ENCODE measurements around the gene ZNF184.

The ZNF184 gene

DNA sequence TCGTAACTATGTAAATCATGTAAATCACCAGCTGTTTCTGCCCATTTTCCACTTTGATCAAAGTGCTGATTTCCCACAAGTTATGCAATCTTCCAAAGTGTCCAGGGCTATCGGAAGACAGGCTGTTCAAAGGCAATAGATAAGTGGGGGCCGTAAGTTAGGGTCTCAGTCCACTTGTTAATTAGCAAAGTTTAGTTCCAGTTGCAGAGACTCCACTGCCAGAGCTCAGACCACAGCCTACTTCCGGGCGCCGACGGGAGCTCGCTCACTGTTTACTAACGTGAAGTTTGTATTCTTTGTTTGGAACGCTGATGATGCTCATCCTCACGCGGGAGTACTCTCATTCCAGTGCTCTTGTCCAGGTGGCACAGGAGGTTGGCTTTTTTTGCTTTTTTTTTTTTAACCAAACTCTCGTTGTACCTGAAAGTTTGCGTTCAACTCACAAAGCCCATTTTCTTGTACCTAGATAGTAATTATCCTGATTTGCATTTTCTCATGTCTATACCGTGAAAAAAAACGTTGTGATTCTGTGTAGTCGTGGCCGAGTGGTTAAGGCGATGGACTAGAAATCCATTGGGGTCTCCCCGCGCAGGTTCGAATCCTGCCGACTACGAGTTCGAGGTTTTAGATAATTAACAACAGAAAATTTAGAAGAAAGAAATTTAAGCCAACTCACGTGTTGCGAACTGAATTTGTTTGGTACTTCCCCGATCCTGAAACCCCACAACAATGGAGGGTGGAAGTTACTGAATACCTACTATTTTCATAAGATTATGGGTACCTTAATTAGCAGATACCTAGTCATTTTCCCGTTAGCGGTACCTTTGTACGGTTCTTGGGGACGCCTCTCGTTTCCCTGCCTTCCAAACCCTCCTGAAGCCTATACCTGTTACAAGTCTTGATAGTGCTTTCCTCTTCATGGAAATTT, 29.9 kb upstream of the ZNF184 start:
- no peaks in the 10 kb centered on the region for H3K27me3 ChIP-seq (ENCODE audit: control insufficient read depth, insufficient read depth, low read length)
- H3K36me3 ChIP-seq (ENCODE audit: control insufficient read depth, low read depth, low read length), result no peaks in the 10 kb centered on the region
- H3K4me1 ChIP-seq (ENCODE audit: control insufficient read depth, low read depth, low read length), result no peaks in the 10 kb centered on the region
- H3K9me3 ChIP-seq (ENCODE audit: control insufficient read depth, low read depth, low read length), result no peaks in the 10 kb centered on the region
- no peak overlapping the region for H3K27ac ChIP-seq (ENCODE audit: low read length)
- peak overlapping the region; percentile 96 for H3K4me3 ChIP-seq (ENCODE audit: low read length)
- H3K9ac ChIP-seq (ENCODE audit: low read length), result peak overlapping the region; percentile 68

- Histone ChIP-seq H3K4me3 (ENCODE audit: low read length) (no peak overlapping the region), H3K9me3 (ENCODE audit: control insufficient read depth, low read depth, low read length) (no peaks in the 10 kb centered on the region), H3K36me3 (ENCODE audit: control insufficient read depth, low read depth, low read length) (no peaks in the 10 kb centered on the region), H3K4me1 (ENCODE audit: control insufficient read depth, low read depth, low read length) (no peaks in the 10 kb centered on the region), H3K9ac (ENCODE audit: low read length) (no peak overlapping the region), H3K27ac (ENCODE audit: low read length) (no peak overlapping the region), H3K27me3 (ENCODE audit: control insufficient read depth, insufficient read depth, low read length) (no peaks in the 10 kb centered on the region)
Observed at GRCh38 chr6:27501187-27501586, 28.3 kb upstream of the ZNF184 start.

DNA sequence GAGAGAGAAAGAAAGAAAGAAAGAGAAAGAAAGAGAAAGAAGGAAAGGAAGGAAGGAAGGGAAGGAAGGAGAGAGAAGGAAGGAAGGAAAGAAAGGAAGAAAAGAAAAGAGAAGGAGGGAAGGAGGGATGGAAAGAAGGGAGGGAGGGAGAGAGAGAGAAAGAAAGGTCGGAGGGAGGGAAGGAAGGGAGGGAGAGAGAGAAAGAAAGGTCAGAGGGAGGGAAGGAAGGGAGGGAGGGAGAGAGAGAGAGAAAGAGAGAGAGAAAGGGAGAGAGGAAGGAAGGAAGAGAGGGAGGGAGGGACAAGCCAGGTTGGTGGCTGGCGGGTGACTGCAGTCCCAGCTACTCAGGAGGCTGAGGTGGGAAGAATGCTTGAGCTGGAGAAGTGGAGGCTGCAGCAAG, 27.3 kb upstream of the ZNF184 start:
- H3K4me1 ChIP-seq (ENCODE audit: control insufficient read depth, low read depth, low read length), result no peaks in the 10 kb centered on the region
- no peaks in the 10 kb centered on the region for H3K27me3 ChIP-seq (ENCODE audit: control insufficient read depth, insufficient read depth, low read length)
- peak overlapping the region; percentile 38 for H3K4me3 ChIP-seq (ENCODE audit: low read length)
- H3K9ac ChIP-seq (ENCODE audit: low read length), result no peak overlapping the region
- H3K27ac ChIP-seq (ENCODE audit: low read length), result no peak overlapping the region
- no peaks in the 10 kb centered on the region for H3K9me3 ChIP-seq (ENCODE audit: control insufficient read depth, low read depth, low read length)
- H3K36me3 ChIP-seq (ENCODE audit: control insufficient read depth, low read depth, low read length), result no peaks in the 10 kb centered on the region

DNA sequence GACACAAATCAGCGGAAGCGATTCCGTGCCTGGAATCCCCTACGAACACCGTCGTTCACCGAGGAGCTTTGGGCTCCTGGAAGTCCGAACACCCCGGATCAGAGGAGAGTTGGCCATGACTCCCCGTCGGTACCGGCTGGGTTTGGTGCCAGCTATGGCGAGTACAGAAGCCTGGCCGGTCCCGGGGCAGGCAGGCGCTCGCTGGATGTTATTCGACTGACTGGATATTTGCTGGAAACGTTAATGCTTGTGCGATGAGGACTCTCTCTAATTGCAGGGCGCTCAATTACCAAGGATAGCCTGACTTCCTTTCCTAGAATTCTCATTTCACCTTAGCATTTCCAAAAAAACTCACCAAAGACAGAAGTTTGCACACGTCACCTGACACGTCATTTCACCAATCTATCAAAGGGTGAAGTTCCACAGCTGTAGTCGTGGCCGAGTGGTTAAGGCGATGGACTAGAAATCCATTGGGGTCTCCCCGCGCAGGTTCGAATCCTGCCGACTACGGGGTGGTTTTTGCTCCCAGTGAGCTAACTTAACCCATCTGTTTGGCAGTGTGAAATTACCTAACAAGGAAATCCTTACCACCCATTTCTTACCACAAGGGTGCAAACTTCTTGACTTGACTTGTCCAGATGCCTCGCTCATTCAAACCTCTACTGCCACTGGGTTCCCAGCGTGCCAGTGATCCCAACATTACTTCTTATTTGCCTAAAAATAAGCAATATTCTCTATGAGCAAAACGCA, 22.7 kb upstream of the ZNF184 start:
- no peak overlapping the region for H3K27ac ChIP-seq (ENCODE audit: low read length)
- no peaks in the 10 kb centered on the region for H3K9me3 ChIP-seq (ENCODE audit: control insufficient read depth, low read depth, low read length)
- peaks cover 14% of the 10 kb centered on the region for H3K27me3 ChIP-seq (ENCODE audit: control insufficient read depth, insufficient read depth, low read length)
- H3K4me3 ChIP-seq (ENCODE audit: low read length), result peak overlapping the region; percentile 87
- no peaks in the 10 kb centered on the region for H3K36me3 ChIP-seq (ENCODE audit: control insufficient read depth, low read depth, low read length)
- no peaks in the 10 kb centered on the region for H3K4me1 ChIP-seq (ENCODE audit: control insufficient read depth, low read depth, low read length)
- peak overlapping the region; percentile 44 for H3K9ac ChIP-seq (ENCODE audit: low read length)

GRCh38 chr6:27494987-27495385, 22.1 kb upstream of the ZNF184 start:
- Histone ChIP-seq H3K4me1 (ENCODE audit: control insufficient read depth, low read depth, low read length) (no peaks in the 10 kb centered on the region), H3K9me3 (ENCODE audit: control insufficient read depth, low read depth, low read length) (no peaks in the 10 kb centered on the region), H3K9ac (ENCODE audit: low read length) (peak overlapping the region; percentile 44), H3K4me3 (ENCODE audit: low read length) (peak overlapping the region; percentile 87), H3K27me3 (ENCODE audit: control insufficient read depth, insufficient read depth, low read length) (peaks cover 14% of the 10 kb centered on the region), H3K27ac (ENCODE audit: low read length) (no peak overlapping the region), H3K36me3 (ENCODE audit: control insufficient read depth, low read depth, low read length) (no peaks in the 10 kb centered on the region)

- Histone ChIP-seq H3K9ac (ENCODE audit: low read length) (no peak overlapping the region), H3K9me3 (ENCODE audit: control insufficient read depth, low read depth, low read length) (no peaks in the 10 kb centered on the region), H3K36me3 (ENCODE audit: control insufficient read depth, low read depth, low read length) (no peaks in the 10 kb centered on the region), H3K4me1 (ENCODE audit: control insufficient read depth, low read depth, low read length) (no peaks in the 10 kb centered on the region), H3K27ac (ENCODE audit: low read length) (no peak overlapping the region), H3K27me3 (ENCODE audit: control insufficient read depth, insufficient read depth, low read length) (peaks cover 14% of the 10 kb centered on the region), H3K4me3 (ENCODE audit: low read length) (no peak overlapping the region)
Observed at GRCh38 chr6:27494103-27494502, 21.2 kb upstream of the ZNF184 start.

DNA sequence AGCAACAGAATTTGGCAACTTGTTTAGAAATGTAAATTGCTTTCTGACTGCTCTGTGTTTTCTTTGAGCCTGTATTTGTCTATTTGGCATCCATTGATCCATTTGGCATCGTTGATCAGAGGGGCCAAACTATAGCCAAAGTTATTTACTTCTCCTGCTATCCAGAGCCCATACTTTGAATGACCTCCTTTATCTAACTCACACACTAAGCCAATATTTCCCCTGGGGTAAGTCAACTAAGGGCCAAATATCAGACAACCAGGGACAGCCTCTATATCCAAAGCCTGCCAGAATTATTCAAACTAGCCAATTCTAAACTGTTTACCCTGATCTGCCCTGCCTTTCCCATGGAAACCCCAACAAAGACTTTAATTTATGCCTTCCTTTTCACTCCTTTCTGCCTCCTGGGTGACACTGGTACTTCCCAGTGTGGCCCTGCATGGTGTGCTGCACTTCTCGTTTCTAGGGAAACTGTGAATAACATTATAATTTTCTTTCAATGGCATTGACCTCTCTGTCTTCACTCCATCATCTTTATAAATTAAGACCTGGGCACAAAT, 19.8 kb upstream of the ZNF184 start:
- Histone ChIP-seq H3K27me3 (ENCODE audit: control insufficient read depth, insufficient read depth, low read length) (peaks cover 14% of the 10 kb centered on the region), H3K9me3 (ENCODE audit: control insufficient read depth, low read depth, low read length) (no peaks in the 10 kb centered on the region), H3K4me1 (ENCODE audit: control insufficient read depth, low read depth, low read length) (no peaks in the 10 kb centered on the region), H3K27ac (ENCODE audit: low read length) (no peak overlapping the region), H3K9ac (ENCODE audit: low read length) (no peak overlapping the region), H3K36me3 (ENCODE audit: control insufficient read depth, low read depth, low read length) (no peaks in the 10 kb centered on the region), H3K4me3 (ENCODE audit: low read length) (no peak overlapping the region)

DNA sequence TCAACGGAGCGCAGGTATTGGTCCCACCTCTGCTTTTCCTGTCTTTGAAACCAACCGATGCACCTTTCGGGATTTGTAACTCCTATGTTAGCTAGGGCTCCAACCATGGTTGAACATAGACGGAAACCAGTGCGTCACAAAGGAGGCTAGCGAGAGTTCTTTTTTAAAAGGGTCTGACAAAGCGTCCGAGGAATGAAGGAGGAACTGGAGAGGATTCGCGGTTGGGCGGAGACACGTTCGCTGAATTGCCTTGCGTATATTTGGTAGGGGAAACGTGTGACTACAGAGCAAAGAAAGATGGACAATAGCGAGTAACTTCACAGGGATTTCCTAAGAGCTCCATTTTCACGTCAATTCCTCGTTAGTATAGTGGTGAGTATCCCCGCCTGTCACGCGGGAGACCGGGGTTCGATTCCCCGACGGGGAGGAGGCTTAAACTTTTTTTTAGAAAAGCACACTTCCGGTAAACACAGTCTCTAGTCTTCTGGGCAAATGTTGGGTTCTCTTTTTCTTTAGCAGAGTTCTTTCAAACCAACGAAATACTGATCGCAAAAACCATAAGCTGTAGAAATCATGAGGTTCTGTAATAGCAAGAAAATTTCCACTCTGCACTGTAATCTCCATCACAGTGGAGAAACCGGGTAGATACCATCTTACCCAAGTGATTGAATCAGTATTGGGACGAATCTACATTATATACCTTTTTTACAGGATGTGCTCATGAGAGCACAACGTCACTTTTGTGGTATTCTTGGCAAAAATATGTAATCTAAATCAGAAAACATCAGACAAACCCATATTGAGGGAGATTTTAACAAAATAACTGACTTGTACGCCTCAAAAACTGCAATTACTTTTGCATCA, 6.6 kb upstream of the ZNF184 start:
- peak overlapping the region; percentile 52 for H3K9ac ChIP-seq (ENCODE audit: low read length)
- no peaks in the 10 kb centered on the region for H3K9me3 ChIP-seq (ENCODE audit: control insufficient read depth, low read depth, low read length)
- H3K27ac ChIP-seq (ENCODE audit: low read length), result peak overlapping the region; percentile 28
- H3K27me3 ChIP-seq (ENCODE audit: control insufficient read depth, insufficient read depth, low read length), result peaks cover 13% of the 10 kb centered on the region
- no peaks in the 10 kb centered on the region for H3K4me1 ChIP-seq (ENCODE audit: control insufficient read depth, low read depth, low read length)
- no peaks in the 10 kb centered on the region for H3K36me3 ChIP-seq (ENCODE audit: control insufficient read depth, low read depth, low read length)
- H3K4me3 ChIP-seq (ENCODE audit: low read length), result peak overlapping the region; percentile 82

DNA sequence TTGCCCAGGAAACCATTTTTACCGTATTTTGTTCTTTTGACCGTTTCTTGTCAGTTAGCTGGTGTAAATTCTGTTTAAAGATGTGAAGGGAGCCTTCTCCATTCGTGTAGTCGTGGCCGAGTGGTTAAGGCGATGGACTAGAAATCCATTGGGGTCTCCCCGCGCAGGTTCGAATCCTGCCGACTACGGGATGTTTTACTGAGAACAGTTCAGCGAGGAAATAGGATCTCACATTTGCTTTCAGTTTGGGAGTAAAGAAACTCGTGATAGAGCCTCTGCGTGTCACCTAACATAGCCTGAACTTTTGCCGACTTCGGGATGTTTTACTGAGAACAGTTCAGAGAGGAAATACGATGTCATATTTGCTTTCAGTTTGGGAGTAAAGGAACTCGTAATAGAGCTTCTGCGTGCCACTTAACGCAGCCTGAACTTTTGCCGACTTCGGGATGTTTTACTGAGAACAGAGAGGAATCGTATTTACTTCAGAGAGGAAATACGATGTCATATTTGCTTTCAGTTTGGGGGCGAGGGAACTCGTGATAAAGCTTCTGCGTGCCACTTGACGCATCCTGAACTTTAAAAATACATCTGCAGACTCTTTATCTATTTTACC, 5.9 kb upstream of the ZNF184 start:
- Histone ChIP-seq H3K9me3 (ENCODE audit: control insufficient read depth, low read depth, low read length) (no peaks in the 10 kb centered on the region), H3K27me3 (ENCODE audit: control insufficient read depth, insufficient read depth, low read length) (peaks cover 13% of the 10 kb centered on the region), H3K4me3 (ENCODE audit: low read length) (peak overlapping the region; percentile 82), H3K36me3 (ENCODE audit: control insufficient read depth, low read depth, low read length) (no peaks in the 10 kb centered on the region), H3K9ac (ENCODE audit: low read length) (peak overlapping the region; percentile 52), H3K27ac (ENCODE audit: low read length) (no peak overlapping the region), H3K4me1 (ENCODE audit: control insufficient read depth, low read depth, low read length) (no peaks in the 10 kb centered on the region)

DNA sequence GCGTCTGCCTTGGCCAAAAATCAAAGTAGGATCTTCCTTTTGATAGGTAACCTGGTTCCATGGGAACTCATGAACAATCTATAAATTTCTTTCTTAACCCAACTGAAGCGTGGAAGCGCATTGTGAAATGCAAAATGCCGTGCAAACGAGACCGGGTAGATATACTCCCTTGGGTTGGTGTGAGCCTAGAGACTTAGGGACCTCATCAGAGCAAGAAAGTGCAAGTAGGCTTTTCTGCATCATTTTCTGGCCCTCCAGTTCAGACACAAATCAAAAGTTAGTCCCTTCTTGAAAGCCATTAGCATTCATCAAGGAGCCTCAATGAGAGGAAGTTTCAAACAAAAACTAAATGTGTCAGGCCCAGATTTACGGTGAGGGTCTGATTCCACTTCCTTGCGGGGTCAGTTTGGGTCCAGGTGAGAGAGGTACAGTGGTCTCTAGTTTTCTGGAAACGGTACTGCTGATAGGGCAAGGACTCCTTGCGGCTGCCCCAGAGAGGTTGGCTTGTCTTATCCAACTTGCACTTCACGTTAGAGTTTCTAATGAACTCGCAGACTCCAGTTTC, 5.3 kb upstream of the ZNF184 start:
- Histone ChIP-seq H3K9ac (ENCODE audit: low read length) (no peak overlapping the region), H3K4me3 (ENCODE audit: low read length) (peak overlapping the region; percentile 82), H3K4me1 (ENCODE audit: control insufficient read depth, low read depth, low read length) (no peaks in the 10 kb centered on the region), H3K9me3 (ENCODE audit: control insufficient read depth, low read depth, low read length) (no peaks in the 10 kb centered on the region), H3K36me3 (ENCODE audit: control insufficient read depth, low read depth, low read length) (no peaks in the 10 kb centered on the region), H3K27me3 (ENCODE audit: control insufficient read depth, insufficient read depth, low read length) (peaks cover 13% of the 10 kb centered on the region), H3K27ac (ENCODE audit: low read length) (no peak overlapping the region)

Data from iPS-18a (cell line).